Left lung (tissue), 10 donors: ENCODE data around the gene CENPP. TPM values are rescaled to one million over a fixed set of nuclear protein-coding genes. Genes with fewer than 3 reads are reported as not detected.

Source experiments
- ATAC-seq: fragments of 200-7000 bp; cut with Tn5 transposase; one replicate; pipeline ENCODE4 v1.9.1; 2020; ENCODE audit warnings: moderate library complexity
- DNase-seq, 4 donors: peaks; one replicate each; pipeline ENCODE4 v3.0.0-alpha.2; 2013 to 2020
- H3K27ac ChIP-seq, 2 donors: fragments of 200-600 bp; sonication (generic) in 1 of 2; one replicate each; pipeline versions ENCODE4 v1.5.0 to v1.8.0; 2020 to 2021
- H3K27me3 ChIP-seq, 2 donors: fragments of 200-600 bp; sonication (generic) in 1 of 2; one replicate each; pipeline versions ENCODE4 v1.5.0 to v1.8.0; 2020 to 2021
- H3K36me3 ChIP-seq, 2 donors: fragments of 200-600 bp; sonication (generic) in 1 of 2; one replicate each; pipeline versions ENCODE4 v1.5.0 to v1.8.0; 2020 to 2021
- H3K4me1 ChIP-seq, 2 donors: fragments of 200-600 bp; one replicate each; pipeline ENCODE4 v1.8.0; 2021
- H3K4me3 ChIP-seq, 2 donors: fragments of 200-600 bp; sonication (generic) in 1 of 2; one replicate each; pipeline versions ENCODE4 v1.5.0 to v1.8.0; 2020 to 2021; ENCODE audit warnings: mild to moderate bottlenecking in 1 of 2
- H3K9me3 ChIP-seq, 2 donors: fragments of 200-600 bp; sonication (generic) in 1 of 2; one replicate each; pipeline versions ENCODE4 v1.5.0 to v1.8.0; 2020 to 2021
- CTCF ChIP-seq, 2 donors: fragments of 200-600 bp; sonication (generic) in 1 of 2; IDR thresholded peaks; one replicate each; pipeline versions ENCODE4 v1.5.0 to v1.8.0; 2021; ENCODE audit warnings: antibody characterized with exemption in 2 of 2
- intact Hi-C, 2 donors: fragments of 100-400 bp; cut with DNase I; formaldehyde crosslinking; loops; one replicate each; pipeline versions ENCODE4 v1.11.2 to v1.14.2; 2022
- polyA plus RNA-seq, 6 donors: library from polyadenylated mRNA; unstranded; fragments of 120-200 nt; gene quantifications; one replicate each; pipeline ENCODE4 v1.2.1, GENCODE V29; 2013; ENCODE audit not compliant: insufficient read length in 6 of 6
- total RNA-seq, 2 donors: library from RNA; stranded (reverse); fragmentation: NEBNext Ultra II Directional; extraction: Animal tissue kit (Norgen Biotek cat#: 25700); gene quantifications; one replicate each; pipeline ENCODE4 v1.2.1, GENCODE V29; 2021
- donor health status: DM: no; HTN: yes; CAD: no.
- donor health status: DM: no; HTN: no; CAD: no.

CENPP gene
- total and polyA plus RNA-seq, 8 donors, result 3.2 to 9.0 (median 5.7) TPM

GRCh38 chr9:92429836-92430235 is 104.1 kb downstream of the CENPP start:
- H3K36me3 ChIP-seq, result no peaks in the 10 kb centered on the region
- no peaks in the 10 kb centered on the region for H3K27me3 ChIP-seq
- ATAC-seq (no peak), DNase-seq (no peak)
- no peak for TF ChIP-seq CTCF (IDR thresholded peaks at IDR 0.05)
- H3K9me3 ChIP-seq, result no peaks in the 10 kb centered on the region
- intact Hi-C loops, result loop anchor here in 1 of 2 donors (10.0 kb wide), 1 partner anchor 85 kb away; no protein-coding TSS in a partner anchor
- H3K4me1 ChIP-seq, result no peaks in the 10 kb centered on the region
- no peak overlapping the region for H3K4me3 ChIP-seq
- H3K27ac ChIP-seq, result no peak overlapping the region

- no peaks in the 10 kb centered on the region for H3K9me3 ChIP-seq
- H3K4me3 ChIP-seq, result no peak overlapping the region
- intact Hi-C loops, result loop anchor here in 1 of 2 donors (10.0 kb wide), 1 partner anchor 88 kb away; no protein-coding TSS in a partner anchor
- DNase-seq (no peak), ATAC-seq (no peak)
- H3K36me3 ChIP-seq, result no peaks in the 10 kb centered on the region
- no peaks in the 10 kb centered on the region for H3K27me3 ChIP-seq
- TF ChIP-seq CTCF (IDR thresholded peaks at IDR 0.05), result no peak
- H3K27ac ChIP-seq, result no peak overlapping the region
- H3K4me1 ChIP-seq, result no peaks in the 10 kb centered on the region
Observed at GRCh38 chr9:92432350-92432749, 106.6 kb downstream of the CENPP start.

GRCh38 chr9:92432972-92433548 is 107.3 kb downstream of the CENPP start:
- Histone ChIP-seq H3K9me3 (no peaks in the 10 kb centered on the region), H3K4me1 (no peaks in the 10 kb centered on the region), H3K27me3 (no peaks in the 10 kb centered on the region), H3K4me3 (no peak overlapping the region), H3K36me3 (no peaks in the 10 kb centered on the region), H3K27ac (no peak overlapping the region)
- ATAC-seq, result no peak
- intact Hi-C loops, result loop anchor here in 1 of 2 donors (10.0 kb wide), 1 partner anchor 88 kb away; no protein-coding TSS in a partner anchor
- no peak for DNase-seq
- TF ChIP-seq CTCF (IDR thresholded peaks at IDR 0.05), result no peak

- ATAC-seq, result no peak
- Histone ChIP-seq H3K36me3 (no peaks in the 10 kb centered on the region), H3K4me3 (no peak overlapping the region), H3K27me3 (no peaks in the 10 kb centered on the region), H3K4me1 (no peaks in the 10 kb centered on the region), H3K9me3 (no peaks in the 10 kb centered on the region), H3K27ac (no peak overlapping the region)
- intact Hi-C loops, result loop anchor here in 1 of 2 donors (10.0 kb wide), 1 partner anchor 90 kb away; no protein-coding TSS in a partner anchor
- no peak for DNase-seq
- TF ChIP-seq CTCF (IDR thresholded peaks at IDR 0.05), result no peak
Observed at GRCh38 chr9:92435263-92435662, 109.5 kb downstream of the CENPP start.

GRCh38 chr9:92438900-92439526 is 113.3 kb downstream of the CENPP start:
- peak in 1 of 2 donors; percentile 11 for TF ChIP-seq CTCF (IDR thresholded peaks at IDR 0.05)
- no peaks in the 10 kb centered on the region for H3K4me1 ChIP-seq
- no peaks in the 10 kb centered on the region for H3K36me3 ChIP-seq
- H3K9me3 ChIP-seq, result no peaks in the 10 kb centered on the region
- ATAC-seq, result no peak
- DNase-seq, result no peak
- no peaks in the 10 kb centered on the region for H3K27me3 ChIP-seq
- no peak overlapping the region for H3K27ac ChIP-seq
- no peak overlapping the region for H3K4me3 ChIP-seq
- intact Hi-C loops, result loop anchor here in 1 of 2 donors (10.0 kb wide), 1 partner anchor 94 kb away; no protein-coding TSS in a partner anchor
